ENCODE data around the gene ANGPTL5. TPM values are rescaled to one million over a fixed set of nuclear protein-coding genes. Genes with fewer than 3 reads are reported as not detected.
A peak's percentile ranks its signal among the peaks of the same experiment; 100 is the strongest.

ANGPTL5 gene
- total and polyA plus RNA-seq, 2 experiments from 2014 or later: not detected

GRCh38 chr11:101881586-101881985 lies 34.7 kb downstream of the ANGPTL5 start (continued):
- TF ChIP-seq, protein P1, sequence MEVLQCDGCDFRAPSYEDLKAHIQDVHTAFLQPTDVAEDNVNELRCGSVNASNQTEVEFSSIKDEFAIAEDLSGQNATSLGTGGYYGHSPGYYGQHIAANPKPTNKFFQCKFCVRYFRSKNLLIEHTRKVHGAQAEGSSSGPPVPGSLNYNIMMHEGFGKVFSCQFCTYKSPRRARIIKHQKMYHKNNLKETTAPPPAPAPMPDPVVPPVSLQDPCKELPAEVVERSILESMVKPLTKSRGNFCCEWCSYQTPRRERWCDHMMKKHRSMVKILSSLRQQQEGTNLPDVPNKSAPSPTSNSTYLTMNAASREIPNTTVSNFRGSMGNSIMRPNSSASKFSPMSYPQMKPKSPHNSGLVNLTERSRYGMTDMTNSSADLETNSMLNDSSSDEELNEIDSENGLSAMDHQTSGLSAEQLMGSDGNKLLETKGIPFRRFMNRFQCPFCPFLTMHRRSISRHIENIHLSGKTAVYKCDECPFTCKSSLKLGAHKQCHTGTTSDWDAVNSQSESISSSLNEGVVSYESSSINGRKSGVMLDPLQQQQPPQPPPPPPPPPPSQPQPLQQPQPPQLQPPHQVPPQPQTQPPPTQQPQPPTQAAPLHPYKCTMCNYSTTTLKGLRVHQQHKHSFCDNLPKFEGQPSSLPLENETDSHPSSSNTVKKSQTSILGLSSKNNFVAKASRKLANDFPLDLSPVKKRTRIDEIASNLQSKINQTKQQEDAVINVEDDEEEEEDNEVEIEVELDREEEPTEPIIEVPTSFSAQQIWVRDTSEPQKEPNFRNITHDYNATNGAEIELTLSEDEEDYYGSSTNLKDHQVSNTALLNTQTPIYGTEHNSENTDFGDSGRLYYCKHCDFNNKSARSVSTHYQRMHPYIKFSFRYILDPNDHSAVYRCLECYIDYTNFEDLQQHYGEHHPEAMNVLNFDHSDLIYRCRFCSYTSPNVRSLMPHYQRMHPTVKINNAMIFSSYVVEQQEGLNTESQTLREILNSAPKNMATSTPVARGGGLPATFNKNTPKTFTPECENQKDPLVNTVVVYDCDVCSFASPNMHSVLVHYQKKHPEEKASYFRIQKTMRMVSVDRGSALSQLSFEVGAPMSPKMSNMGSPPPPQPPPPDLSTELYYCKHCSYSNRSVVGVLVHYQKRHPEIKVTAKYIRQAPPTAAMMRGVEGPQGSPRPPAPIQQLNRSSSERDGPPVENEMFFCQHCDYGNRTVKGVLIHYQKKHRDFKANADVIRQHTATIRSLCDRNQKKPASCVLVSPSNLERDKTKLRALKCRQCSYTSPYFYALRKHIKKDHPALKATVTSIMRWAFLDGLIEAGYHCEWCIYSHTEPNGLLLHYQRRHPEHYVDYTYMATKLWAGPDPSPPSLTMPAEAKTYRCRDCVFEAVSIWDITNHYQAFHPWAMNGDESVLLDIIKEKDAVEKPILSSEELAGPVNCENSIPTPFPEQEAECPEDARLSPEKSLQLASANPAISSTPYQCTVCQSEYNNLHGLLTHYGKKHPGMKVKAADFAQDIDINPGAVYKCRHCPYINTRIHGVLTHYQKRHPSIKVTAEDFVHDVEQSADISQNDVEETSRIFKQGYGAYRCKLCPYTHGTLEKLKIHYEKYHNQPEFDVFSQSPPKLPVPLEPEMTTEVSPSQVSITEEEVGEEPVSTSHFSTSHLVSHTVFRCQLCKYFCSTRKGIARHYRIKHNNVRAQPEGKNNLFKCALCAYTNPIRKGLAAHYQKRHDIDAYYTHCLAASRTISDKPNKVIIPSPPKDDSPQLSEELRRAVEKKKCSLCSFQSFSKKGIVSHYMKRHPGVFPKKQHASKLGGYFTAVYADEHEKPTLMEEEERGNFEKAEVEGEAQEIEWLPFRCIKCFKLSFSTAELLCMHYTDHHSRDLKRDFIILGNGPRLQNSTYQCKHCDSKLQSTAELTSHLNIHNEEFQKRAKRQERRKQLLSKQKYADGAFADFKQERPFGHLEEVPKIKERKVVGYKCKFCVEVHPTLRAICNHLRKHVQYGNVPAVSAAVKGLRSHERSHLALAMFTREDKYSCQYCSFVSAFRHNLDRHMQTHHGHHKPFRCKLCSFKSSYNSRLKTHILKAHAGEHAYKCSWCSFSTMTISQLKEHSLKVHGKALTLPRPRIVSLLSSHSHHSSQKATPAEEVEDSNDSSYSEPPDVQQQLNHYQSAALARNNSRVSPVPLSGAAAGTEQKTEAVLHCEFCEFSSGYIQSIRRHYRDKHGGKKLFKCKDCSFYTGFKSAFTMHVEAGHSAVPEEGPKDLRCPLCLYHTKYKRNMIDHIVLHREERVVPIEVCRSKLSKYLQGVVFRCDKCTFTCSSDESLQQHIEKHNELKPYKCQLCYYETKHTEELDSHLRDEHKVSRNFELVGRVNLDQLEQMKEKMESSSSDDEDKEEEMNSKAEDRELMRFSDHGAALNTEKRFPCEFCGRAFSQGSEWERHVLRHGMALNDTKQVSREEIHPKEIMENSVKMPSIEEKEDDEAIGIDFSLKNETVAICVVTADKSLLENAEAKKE (CRISPR knock-in tag; IDR thresholded peaks at IDR 0.05): no peak
- no peak for TF ChIP-seq EZH2phosphoT487 (IDR thresholded peaks at IDR 0.05; ENCODE audit: unreplicated experiment)

- H3K4me2 ChIP-seq: no peak overlapping the region
- Mint-ChIP-seq H3K9me3 (no peaks in the 10 kb centered on the region), H3K36me3 (ENCODE audit: low read depth) (no peaks in the 10 kb centered on the region), H3K27ac (no peak overlapping the region), H3K4me3 (no peak overlapping the region), H3K27me3 (ENCODE audit: insufficient read depth, low read depth, poor library complexity) (no peaks in the 10 kb centered on the region), H3K4me1 (no peaks in the 10 kb centered on the region)
- H3F3A ChIP-seq (replicated peaks; ENCODE audit: low read depth): no peaks in the 10 kb centered on the region
- H2AFZ ChIP-seq: no peak overlapping the region; the same call in 1 of the 2 replicates
- no peaks in the 10 kb centered on the region for H4K20me1 ChIP-seq (replicated peaks; ENCODE audit: insufficient read depth)
- DNase-seq (ENCODE audit: low spot score): peak; percentile 78
- no peaks in the 10 kb centered on the region for H3K4me1 ChIP-seq (ENCODE audit: insufficient read depth)
- H3K27ac ChIP-seq (ENCODE audit: low read depth): no peak overlapping the region
- no peaks in the 10 kb centered on the region for H3K36me3 ChIP-seq (ENCODE audit: insufficient read depth)
- no peaks in the 10 kb centered on the region for H3K9me2 ChIP-seq (ENCODE audit: insufficient read depth)
- no peaks in the 10 kb centered on the region for H3K79me2 ChIP-seq (replicated peaks; ENCODE audit: insufficient read depth)
- no peak for ATAC-seq
- H3K27me3 ChIP-seq (ENCODE audit: insufficient read depth): no peaks in the 10 kb centered on the region
- no peak overlapping the region for H3K4me3 ChIP-seq
- no peak for TF ChIP-seq ZNF114 (CRISPR knock-in tag; IDR thresholded peaks at IDR 0.05)
- TF ChIP-seq, protein P2, sequence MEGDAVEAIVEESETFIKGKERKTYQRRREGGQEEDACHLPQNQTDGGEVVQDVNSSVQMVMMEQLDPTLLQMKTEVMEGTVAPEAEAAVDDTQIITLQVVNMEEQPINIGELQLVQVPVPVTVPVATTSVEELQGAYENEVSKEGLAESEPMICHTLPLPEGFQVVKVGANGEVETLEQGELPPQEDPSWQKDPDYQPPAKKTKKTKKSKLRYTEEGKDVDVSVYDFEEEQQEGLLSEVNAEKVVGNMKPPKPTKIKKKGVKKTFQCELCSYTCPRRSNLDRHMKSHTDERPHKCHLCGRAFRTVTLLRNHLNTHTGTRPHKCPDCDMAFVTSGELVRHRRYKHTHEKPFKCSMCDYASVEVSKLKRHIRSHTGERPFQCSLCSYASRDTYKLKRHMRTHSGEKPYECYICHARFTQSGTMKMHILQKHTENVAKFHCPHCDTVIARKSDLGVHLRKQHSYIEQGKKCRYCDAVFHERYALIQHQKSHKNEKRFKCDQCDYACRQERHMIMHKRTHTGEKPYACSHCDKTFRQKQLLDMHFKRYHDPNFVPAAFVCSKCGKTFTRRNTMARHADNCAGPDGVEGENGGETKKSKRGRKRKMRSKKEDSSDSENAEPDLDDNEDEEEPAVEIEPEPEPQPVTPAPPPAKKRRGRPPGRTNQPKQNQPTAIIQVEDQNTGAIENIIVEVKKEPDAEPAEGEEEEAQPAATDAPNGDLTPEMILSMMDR (conservative IDR thresholded peaks at IDR 0.05; ENCODE audit: low read depth in 2 of 2): peak; percentile 57 to 60
Observed at GRCh38 chr11:101880222-101880621, 36.1 kb downstream of the ANGPTL5 start.

Measured in GM23338 (cell line).